NB4 (cell line): Measurements from ENCODE around the gene TPD52L1.

Experiments
- DNase-seq: peaks from one replicate; pipeline ENCODE4 v3.0.0; 2010; ENCODE audit warnings: low read depth
- H3K4me3 ChIP-seq: one replicate; pipeline ENCODE4 v1.5.1; 2011; ENCODE audit warnings: mild to moderate bottlenecking, low read depth, low read length, moderate library complexity
- MYC ChIP-seq: IDR thresholded peaks from 2 replicates; pipeline ENCODE4 v1.6.1; 2011; ENCODE audit warnings: low read depth, low read length
- POLR2A ChIP-seq: IDR thresholded peaks from 2 replicates; pipeline ENCODE4 v1.6.1; 2011; ENCODE audit warnings: mild to moderate bottlenecking; ENCODE audit not compliant: insufficient read length; ENCODE audit errors: extremely low read depth
- TF ChIP-seq, protein P1 (sequence below): IDR thresholded peaks from one replicate; pipeline ENCODE4 v1.5.1; 2012; ENCODE audit warnings: low read depth, low read length
- TF ChIP-seq, protein P2 (sequence below): IDR thresholded peaks from 2 replicates; pipeline ENCODE4 v1.6.1; 2011; ENCODE audit warnings: low read depth, low read length

The TPD52L1 gene

DNA sequence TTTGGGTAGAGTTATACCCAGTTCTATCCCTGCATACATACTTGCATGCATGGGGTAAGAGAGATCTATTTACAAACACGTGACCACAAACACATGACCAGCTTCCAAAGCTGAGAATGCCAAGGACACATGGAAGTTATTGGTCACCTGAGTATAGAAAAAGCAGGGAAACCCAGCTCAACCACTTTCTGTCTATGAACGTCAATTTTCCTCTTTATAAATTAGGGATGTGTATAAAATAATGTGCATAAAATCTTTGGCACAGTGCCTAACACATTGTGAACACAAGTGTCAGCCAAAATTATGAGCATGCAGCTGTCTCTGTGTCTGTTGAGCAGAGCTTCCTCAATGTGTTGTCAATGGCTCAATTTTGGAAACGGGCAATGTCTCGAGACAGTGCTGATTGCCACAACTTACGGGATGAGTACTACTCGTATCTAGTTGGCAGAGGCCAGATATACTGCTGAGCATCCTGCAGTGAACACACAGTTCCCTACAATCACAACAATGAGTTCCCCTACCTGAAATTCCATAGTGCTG is 44.9 kb downstream of the TPD52L1 start:
- TF ChIP-seq MYC: no peak
- DNase-seq: no peak
- H3K4me3 ChIP-seq: no peak overlapping the region

DNA sequence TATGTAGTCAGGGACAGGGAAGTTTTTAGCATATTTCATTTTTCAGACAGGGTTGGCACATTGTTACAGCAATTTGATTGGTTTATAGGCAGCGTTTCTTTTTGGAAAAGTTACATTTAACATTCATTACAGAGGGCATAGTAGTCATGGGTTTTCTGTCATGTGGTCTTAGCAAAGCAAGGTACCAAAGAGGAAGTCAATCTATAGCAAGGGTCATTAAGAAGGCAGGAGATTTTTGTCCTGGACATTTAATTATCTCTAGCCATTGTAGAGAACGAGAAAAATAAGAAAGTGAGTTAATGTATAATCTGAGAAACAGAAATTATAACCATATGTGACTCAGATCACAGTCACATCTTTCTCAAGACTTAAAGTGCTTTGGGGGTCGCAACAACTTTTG is 47.4 kb downstream of the TPD52L1 start:
- no peak for DNase-seq
- TF ChIP-seq MYC (no peak), POLR2A (no peak)
- TF ChIP-seq, protein P1, sequence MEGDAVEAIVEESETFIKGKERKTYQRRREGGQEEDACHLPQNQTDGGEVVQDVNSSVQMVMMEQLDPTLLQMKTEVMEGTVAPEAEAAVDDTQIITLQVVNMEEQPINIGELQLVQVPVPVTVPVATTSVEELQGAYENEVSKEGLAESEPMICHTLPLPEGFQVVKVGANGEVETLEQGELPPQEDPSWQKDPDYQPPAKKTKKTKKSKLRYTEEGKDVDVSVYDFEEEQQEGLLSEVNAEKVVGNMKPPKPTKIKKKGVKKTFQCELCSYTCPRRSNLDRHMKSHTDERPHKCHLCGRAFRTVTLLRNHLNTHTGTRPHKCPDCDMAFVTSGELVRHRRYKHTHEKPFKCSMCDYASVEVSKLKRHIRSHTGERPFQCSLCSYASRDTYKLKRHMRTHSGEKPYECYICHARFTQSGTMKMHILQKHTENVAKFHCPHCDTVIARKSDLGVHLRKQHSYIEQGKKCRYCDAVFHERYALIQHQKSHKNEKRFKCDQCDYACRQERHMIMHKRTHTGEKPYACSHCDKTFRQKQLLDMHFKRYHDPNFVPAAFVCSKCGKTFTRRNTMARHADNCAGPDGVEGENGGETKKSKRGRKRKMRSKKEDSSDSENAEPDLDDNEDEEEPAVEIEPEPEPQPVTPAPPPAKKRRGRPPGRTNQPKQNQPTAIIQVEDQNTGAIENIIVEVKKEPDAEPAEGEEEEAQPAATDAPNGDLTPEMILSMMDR: no peak
- TF ChIP-seq, protein P2, sequence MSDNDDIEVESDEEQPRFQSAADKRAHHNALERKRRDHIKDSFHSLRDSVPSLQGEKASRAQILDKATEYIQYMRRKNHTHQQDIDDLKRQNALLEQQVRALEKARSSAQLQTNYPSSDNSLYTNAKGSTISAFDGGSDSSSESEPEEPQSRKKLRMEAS: no peak
- no peak overlapping the region for H3K4me3 ChIP-seq

DNA sequence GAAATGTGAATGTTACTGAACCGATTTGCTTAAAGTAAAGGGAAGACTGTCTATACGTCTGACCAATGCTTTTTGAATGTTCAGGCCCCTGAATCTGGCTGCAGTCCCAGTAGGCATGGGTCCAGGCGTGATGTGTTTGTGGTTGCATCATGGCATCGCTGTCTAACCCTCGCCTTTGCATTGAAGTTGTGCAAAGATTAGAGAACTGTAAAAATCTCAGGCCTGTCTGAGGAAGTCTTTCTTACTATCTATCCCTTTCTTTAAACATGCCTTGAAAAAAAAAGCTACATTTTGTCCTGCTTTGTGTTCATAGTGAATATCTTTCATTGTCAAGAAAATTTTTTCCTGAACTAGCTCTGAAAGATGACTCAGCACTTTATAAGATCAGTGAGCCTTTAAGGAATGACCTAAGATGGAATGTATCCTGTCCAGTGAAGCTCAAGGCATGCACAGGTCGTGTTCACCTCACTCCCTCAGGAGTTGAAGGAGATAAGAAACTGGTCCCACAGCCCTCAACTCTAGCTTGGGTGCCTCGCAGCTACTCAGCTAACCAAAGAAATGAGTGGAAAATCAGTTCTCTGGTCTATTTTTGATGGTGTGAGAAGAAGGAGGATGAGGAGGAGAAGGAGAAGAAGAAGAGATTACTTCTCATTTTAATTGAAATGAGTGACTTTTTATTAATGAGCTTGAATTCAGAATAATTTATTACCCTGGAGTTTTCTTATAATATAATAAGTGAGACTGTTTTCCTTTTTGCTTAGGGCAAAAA is 48.6 kb downstream of the TPD52L1 start:
- H3K4me3 ChIP-seq: no peak overlapping the region

DNA sequence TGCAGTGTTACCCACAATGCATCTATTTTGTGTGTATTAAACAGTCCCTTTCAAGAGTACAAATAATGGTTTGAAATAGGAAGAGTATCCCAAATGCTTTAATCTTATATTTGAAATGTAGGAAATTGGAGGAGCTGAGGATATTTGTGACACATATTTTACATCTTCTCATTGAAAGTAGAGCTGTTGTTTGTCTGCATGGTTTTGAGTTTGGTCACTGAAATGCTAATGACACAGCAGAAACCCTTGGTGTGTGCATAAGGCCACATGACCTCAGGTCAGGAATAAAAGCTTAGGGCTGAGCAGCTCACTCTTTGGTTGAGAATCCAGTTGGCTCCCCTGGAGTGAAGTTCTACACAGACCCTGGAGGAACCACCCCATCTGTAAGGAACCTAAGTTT is 49.8 kb downstream of the TPD52L1 start:
- no peak overlapping the region for H3K4me3 ChIP-seq
- TF ChIP-seq, protein P1: no peak
- TF ChIP-seq MYC (no peak), POLR2A (no peak)
- TF ChIP-seq, protein P2: no peak
- no peak for DNase-seq

More for the DNA sequence above, 48.6 kb downstream of the TPD52L1 start:
- DNase-seq: no peak
- no peak for TF ChIP-seq MYC
- TF ChIP-seq, protein P2: no peak
- no peak for TF ChIP-seq POLR2A
- TF ChIP-seq, protein P1: no peak

DNA sequence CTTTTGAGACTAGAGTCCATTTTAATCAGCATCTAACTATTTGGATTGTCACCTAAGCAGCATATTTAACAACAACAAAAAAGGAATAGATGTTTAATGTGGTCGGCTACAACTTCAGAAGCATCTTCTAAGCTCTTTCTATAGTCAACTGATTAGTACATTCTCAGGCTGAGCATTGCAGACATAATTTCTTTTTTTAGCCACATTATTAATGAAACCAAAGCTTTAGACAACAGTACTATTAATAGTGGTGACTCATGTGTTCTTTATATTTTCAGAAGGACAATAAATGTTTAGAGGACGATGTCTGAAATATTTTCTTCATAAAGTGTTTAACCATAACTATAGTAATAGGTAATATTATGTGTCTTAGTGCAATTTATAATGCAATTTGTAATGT is 52.4 kb downstream of the TPD52L1 start:
- H3K4me3 ChIP-seq: no peak overlapping the region
- DNase-seq: no peak
- TF ChIP-seq POLR2A (no peak), MYC (no peak)
- TF ChIP-seq, protein P2: no peak
- TF ChIP-seq, protein P1: no peak

DNA sequence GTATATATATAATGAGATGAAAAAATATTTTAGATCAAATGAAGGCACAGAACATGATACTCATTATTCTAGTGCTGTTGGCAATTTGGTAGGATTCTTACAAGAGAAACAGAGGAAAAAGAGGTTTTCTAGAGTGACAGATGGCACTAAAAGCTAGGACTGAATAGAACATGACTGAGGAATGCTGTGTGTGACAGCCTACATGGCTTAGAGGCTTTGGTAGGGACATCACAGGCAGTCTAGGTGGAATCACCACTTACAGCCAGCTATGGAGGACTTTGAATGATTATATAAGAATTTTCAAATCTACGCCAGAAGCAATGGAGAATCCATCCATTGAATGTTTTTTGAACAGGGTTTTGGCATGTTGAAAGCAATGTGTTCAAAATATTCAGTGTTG is 52.8 kb downstream of the TPD52L1 start:
- TF ChIP-seq, protein P2: no peak
- no peak for TF ChIP-seq POLR2A
- TF ChIP-seq, protein P1: no peak
- no peak for TF ChIP-seq MYC
- DNase-seq: no peak
- no peak overlapping the region for H3K4me3 ChIP-seq
